Activated naive CD8-positive, alpha-beta T cell (primary cell): ENCODE data around the gene CETN3.
"Not testable (repeated sequence)": the region's sequence is repeated elsewhere in the genome, so short reads cannot be mapped to it uniquely, and the experiment has no call there.

Experiments used
- H3K27ac Mint-ChIP-seq: one replicate; pipeline ENCODE4 v1.8.0; 2021; ENCODE audit warnings: mixed read lengths
- H3K27me3 Mint-ChIP-seq: one replicate; pipeline ENCODE4 v1.8.0; 2021; ENCODE audit warnings: mixed read lengths
- H3K36me3 Mint-ChIP-seq: one replicate; pipeline ENCODE4 v1.8.0; 2021; ENCODE audit warnings: mixed read lengths
- H3K4me1 Mint-ChIP-seq: one replicate; pipeline ENCODE4 v1.8.0; 2021; ENCODE audit warnings: low read depth, mixed read lengths
- H3K4me3 Mint-ChIP-seq: one replicate; pipeline ENCODE4 v1.8.0; 2021; ENCODE audit warnings: mild to moderate bottlenecking, mixed read lengths
- H3K9me3 Mint-ChIP-seq: one replicate; pipeline ENCODE4 v1.8.0; 2021; ENCODE audit warnings: low read depth, mixed read lengths

CETN3 gene

DNA sequence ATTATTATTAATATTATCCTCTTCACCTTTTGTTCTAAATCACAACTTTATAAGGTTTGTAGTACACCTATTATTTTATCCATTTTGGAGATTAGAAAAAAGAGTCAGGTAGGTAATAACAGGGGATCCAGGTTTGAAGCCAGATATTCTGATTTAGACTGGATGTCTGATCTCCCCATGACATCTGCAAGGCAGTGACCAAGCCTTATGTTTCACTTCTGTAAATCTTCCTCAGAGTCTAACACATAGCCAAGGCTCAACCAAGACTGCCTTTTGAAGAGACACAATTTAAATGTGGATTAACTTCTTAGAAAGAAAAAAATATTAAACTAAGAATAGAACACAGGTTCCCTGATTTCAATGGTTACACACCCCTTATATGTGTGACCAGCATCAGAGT, 44.2 kb downstream of the CETN3 start:
- Mint-ChIP-seq H3K4me3 (no peak overlapping the region), H3K4me1 (no peaks in the 10 kb centered on the region), H3K27ac (no peak overlapping the region), H3K27me3 (peaks cover 16% of the 10 kb centered on the region), H3K9me3 (no peaks in the 10 kb centered on the region), H3K36me3 (no peaks in the 10 kb centered on the region)

DNA sequence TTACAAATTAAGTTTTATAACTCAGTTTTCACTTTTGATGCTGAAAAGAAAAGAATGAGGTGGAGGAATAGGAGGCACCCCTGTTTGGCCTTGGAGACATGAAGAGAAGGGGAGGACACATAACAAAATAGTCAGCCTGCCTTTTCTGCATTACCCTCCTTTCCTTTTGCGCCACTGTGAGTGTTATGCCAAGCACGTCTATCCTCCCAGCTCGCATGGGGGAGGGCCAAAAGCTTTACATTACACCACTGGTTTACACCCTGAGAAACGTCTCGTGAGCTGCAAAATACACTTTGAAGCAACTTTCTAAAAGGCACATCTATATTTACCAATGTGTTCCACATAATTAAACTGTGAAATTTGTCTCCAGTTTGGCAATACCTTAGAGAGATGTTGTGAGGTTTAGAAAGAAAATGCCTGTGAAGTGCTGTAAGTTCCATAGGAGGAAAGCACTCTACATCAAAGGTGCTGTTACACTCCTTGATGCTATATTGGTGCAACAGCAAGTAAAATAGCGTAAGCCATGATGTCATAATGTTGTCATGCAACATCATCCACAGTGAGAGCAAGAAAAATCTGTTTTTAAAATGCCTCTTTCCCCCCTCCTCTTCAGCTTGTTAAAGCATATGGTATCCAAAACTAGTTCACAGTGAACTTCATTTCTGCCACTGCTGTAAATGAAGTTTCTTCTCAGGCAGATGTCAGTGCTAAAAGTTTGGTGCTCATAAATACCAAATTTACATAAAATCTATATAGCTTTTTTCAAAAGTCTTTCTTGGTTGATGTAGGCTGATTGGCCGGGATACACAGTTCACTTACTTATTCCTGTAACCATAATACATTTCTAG, 50.3 kb downstream of the CETN3 start:
- no peak overlapping the region for H3K27ac Mint-ChIP-seq
- H3K4me3 Mint-ChIP-seq = no peak overlapping the region

DNA sequence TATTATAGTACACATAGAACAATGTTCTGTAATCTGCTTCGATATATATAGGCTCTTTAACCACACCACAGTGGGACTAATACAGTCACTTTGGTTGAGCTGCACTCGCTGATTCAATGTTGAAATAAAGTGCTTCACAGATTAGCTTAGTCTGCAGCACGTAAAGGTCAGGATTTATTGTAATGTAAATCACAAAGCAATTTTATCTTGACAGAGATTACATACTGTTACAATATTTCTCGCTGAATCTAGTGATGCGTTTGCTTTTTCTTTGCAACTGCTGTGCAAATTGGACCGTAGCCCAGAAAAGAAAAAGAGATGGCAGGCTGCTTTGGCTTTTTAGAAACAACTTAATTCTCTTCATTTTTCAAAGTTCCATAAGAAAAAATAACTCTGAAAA, 52.9 kb downstream of the CETN3 start:
- Mint-ChIP-seq H3K27ac (no peak overlapping the region), H3K9me3 (no peaks in the 10 kb centered on the region), H3K27me3 (peaks cover 5% of the 10 kb centered on the region), H3K36me3 (no peaks in the 10 kb centered on the region), H3K4me1 (no peaks in the 10 kb centered on the region), H3K4me3 (no peak overlapping the region)

More for the DNA sequence above, 50.3 kb downstream of the CETN3 start:
- H3K36me3 Mint-ChIP-seq = no peaks in the 10 kb centered on the region
- no peaks in the 10 kb centered on the region for H3K4me1 Mint-ChIP-seq
- no peaks in the 10 kb centered on the region for H3K9me3 Mint-ChIP-seq
- H3K27me3 Mint-ChIP-seq = peaks cover 6% of the 10 kb centered on the region

DNA sequence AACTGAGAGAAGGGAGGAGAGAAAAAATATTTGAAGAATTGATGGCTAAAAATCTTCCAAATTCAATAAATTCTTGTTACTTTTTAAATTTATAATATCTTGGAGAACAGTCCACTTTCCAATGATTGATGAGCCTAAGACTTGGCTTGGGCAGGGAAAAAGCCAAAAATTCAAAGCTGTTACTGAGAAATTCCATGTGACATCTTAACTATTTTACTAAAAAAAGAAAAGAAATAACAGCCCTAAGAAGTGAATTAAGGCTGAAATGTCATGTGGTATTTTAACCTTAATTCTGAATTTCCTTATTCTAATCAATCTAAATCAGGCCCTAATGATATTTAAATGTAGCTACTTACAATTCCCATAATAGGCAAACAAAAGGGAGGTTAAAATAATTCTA, 53.4 kb downstream of the CETN3 start:
- Mint-ChIP-seq H3K27me3 (peaks cover 5% of the 10 kb centered on the region), H3K4me3 (no peak overlapping the region), H3K36me3 (no peaks in the 10 kb centered on the region), H3K9me3 (no peaks in the 10 kb centered on the region), H3K4me1 (no peaks in the 10 kb centered on the region), H3K27ac (no peak overlapping the region)

DNA sequence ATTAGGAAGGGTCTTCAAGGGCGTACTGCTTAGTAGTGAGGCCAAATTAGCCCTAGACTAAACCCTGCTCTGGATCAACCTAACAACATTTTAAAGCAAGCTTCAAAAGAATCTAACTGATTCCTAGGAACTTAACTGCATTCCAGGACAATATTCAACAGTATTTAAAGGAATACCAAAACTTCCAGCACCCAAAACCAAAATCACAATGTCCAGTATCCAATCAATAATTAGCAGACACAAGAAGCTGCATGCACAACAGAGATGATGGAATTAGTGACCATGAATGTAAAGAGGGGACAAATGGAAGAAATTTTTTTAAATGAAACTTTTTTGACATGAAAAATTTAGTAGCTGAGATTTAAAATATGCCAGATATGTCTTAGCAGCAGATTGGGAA, 53.9 kb downstream of the CETN3 start:
- Mint-ChIP-seq H3K27me3 (peaks cover 6% of the 10 kb centered on the region), H3K27ac (no peak overlapping the region), H3K4me1 (no peaks in the 10 kb centered on the region), H3K4me3 (no peak overlapping the region), H3K36me3 (no peaks in the 10 kb centered on the region), H3K9me3 (no peaks in the 10 kb centered on the region)

DNA sequence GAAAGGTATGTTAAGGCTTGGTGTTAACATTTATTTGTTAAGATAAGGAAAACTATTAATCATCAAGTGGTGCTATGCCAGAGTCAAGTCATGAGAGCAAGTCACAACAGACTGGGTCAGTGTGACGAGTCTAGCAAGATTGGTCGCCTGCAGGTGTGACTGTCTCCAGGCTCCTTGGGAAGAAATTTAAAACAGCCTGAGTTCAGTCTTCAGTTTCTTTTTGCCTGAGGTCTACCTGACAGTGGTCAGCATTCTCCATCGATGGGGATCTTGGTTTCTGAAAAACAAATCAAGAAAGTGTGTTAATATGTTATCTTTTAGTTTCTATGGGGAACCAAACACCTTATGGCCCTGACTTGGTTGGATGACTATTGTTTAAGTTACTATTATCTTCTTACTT, 56.3 kb downstream of the CETN3 start:
- Mint-ChIP-seq H3K27ac (no peak overlapping the region), H3K4me3 (no peak overlapping the region)

DNA sequence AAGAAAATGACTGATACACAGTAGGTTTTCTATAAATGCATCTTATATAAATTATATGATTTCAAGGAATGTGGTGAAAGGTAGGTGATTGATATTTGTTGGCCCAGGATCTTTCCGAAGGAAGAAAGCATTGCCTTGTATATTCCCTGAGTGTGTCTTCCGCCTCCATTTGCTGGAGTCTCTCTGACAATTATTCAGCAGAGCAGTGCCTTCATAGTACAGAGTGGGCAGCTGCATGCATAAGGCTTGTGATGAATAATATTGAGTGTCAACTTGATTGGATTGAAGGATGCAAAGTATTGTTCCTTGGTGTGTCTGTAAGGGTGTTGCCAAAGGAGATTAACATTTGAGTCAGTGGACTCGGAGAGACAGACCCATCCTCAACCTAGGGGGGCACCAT, 58.5 kb downstream of the CETN3 start:
- Mint-ChIP-seq H3K36me3 (no peaks in the 10 kb centered on the region), H3K4me3 (no peak overlapping the region), H3K4me1 (no peaks in the 10 kb centered on the region), H3K27me3 (peaks cover 8% of the 10 kb centered on the region), H3K27ac (no peak overlapping the region), H3K9me3 (no peaks in the 10 kb centered on the region)

More for the DNA sequence above, 56.3 kb downstream of the CETN3 start:
- no peaks in the 10 kb centered on the region for H3K36me3 Mint-ChIP-seq
- H3K4me1 Mint-ChIP-seq = no peaks in the 10 kb centered on the region
- H3K27me3 Mint-ChIP-seq = peaks cover 6% of the 10 kb centered on the region
- no peaks in the 10 kb centered on the region for H3K9me3 Mint-ChIP-seq

DNA sequence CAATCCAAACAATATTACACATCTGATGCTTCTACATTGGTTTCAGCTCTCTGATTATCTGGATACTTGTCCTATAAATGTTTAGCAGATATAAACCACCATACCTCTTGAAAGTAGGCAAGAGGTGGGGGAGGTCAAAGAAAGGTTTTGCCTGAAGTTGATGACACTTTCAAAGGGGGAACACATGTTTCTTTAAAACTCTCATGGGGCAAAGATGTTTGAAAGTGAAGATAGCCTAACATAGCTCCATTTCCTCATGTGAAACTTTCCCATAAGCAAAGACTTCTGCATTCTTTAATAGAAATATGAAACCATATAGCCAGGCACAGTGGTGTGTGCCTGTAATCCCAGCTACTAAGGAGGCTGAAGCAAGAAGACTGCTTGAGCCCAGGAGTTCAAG, 62.1 kb downstream of the CETN3 start:
- peaks cover 9% of the 10 kb centered on the region for H3K27me3 Mint-ChIP-seq
- H3K36me3 Mint-ChIP-seq = no peaks in the 10 kb centered on the region
- H3K27ac Mint-ChIP-seq = no peak overlapping the region
- H3K4me3 Mint-ChIP-seq = no peak overlapping the region
- no peaks in the 10 kb centered on the region for H3K4me1 Mint-ChIP-seq
- no peaks in the 10 kb centered on the region for H3K9me3 Mint-ChIP-seq

DNA sequence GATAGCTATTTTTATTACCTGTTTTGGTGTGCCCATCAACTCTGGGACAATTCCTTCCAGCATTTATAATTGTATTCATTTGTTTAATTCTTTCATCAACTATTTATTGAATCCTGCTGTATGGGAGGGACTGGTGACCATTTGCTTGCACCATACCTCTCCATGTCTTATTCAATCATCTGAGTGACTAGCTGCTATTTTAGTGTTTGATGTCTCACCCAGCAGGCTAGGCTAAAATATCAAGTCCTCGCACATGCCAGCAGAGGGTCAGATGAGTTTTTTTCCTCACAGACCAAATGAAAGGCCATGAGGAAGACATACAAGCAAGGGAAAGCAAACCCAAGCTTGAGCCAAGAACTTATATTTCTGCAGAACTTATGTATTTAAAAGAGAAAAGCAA, 63.9 kb downstream of the CETN3 start:
- no peaks in the 10 kb centered on the region for H3K36me3 Mint-ChIP-seq
- no peaks in the 10 kb centered on the region for H3K9me3 Mint-ChIP-seq
- no peak overlapping the region for H3K27ac Mint-ChIP-seq
- H3K4me1 Mint-ChIP-seq = no peaks in the 10 kb centered on the region
- peaks cover 8% of the 10 kb centered on the region for H3K27me3 Mint-ChIP-seq
- no peak overlapping the region for H3K4me3 Mint-ChIP-seq

DNA sequence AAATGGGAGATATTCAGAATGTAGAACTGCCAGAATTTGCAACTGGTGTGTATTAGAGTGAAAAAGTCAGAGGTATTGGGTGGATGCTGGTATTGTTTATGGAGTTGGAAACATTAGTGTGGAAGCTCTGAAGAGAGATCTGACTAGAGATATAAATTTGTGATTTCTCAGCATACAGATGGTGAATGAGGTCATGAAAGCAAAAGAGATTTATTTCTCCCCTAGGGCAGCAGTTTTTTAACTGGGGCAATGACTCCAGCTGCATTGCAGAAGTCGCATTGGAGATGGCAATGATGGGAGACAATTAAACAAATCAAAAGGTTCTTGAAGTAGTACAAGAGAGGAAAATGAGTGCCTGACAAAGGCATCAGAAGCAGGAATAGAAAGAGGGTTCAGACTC, 64.9 kb downstream of the CETN3 start:
- no peaks in the 10 kb centered on the region for H3K36me3 Mint-ChIP-seq
- no peaks in the 10 kb centered on the region for H3K4me1 Mint-ChIP-seq
- no peaks in the 10 kb centered on the region for H3K9me3 Mint-ChIP-seq
- H3K27me3 Mint-ChIP-seq = peaks cover 8% of the 10 kb centered on the region
- no peak overlapping the region for H3K4me3 Mint-ChIP-seq
- no peak overlapping the region for H3K27ac Mint-ChIP-seq

DNA sequence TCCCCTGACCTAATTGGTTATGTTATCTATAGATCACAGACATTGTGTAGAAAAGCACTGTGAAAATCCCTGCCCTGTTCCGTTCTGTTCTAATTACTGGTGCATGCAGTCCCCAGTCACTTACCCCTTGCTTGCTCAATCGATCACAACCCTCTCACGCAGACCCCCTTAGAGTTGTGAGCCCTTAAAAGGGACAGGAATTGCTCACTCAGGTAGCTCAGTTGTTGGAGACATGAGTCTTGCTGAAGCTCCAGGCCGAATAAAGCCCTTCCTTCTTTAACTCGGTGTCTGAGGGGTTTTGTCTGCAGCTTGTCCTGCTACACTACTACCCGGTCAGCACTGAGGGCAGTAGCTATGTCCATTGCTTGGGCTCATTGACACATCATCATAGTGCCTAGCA, 65.8 kb downstream of the CETN3 start:
- not testable (repeated sequence) for H3K4me1 Mint-ChIP-seq, H3K36me3 Mint-ChIP-seq, H3K9me3 Mint-ChIP-seq, H3K27me3 Mint-ChIP-seq, H3K27ac Mint-ChIP-seq, H3K4me3 Mint-ChIP-seq

DNA sequence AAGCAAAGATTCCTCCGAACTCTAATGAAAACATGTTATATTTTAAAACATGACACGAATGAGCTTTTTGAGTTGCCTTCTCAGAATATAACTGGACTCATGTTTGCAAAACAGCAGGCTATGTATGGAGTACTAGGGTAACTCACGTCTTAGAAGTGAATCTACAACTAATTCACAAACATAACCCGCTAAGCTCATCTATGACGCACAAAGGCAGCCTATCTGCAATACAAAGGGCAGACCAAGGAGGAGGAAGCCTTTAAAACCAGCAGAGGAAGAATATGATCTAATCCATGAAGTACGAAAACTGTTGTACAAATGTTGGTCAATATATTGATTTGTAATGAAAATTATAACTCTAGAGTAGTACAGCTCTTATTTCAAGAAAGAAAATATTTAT, 67.0 kb downstream of the CETN3 start:
- Mint-ChIP-seq H3K4me3 (no peak overlapping the region), H3K4me1 (no peaks in the 10 kb centered on the region), H3K27ac (no peak overlapping the region)

More for the DNA sequence above, 67.0 kb downstream of the CETN3 start:
- no peaks in the 10 kb centered on the region for H3K36me3 Mint-ChIP-seq
- peaks cover 8% of the 10 kb centered on the region for H3K27me3 Mint-ChIP-seq
- no peaks in the 10 kb centered on the region for H3K9me3 Mint-ChIP-seq
